IMR-90 (cell line): ENCODE data around the gene ACADSB. TPM values are rescaled to one million over a fixed set of nuclear protein-coding genes. Genes with fewer than 3 reads are reported as not detected.

Experiments
- ATAC-seq: fragments of 200-7000 bp; cut with Tn5 transposase; 2 replicates; pipeline ENCODE4 v1.9.1; 2020; ENCODE audit warnings: low read depth, mild to moderate bottlenecking, moderate library complexity
- BruUV-seq: library from RNA; stranded (reverse); fragments of 400-500 nt; replicated peaks from 2 replicates; lab custom pipeline; 2021; lab: Mats Ljungman, UMichigan
- CTCF ChIA-PET: fragments of 300-600 bp; formaldehyde crosslinking; extraction: SDS; loops from one replicate; lab custom pipeline; 2021; ENCODE audit warnings: antibody characterized with exemption; lab: Yijun Ruan, JAX
- POLR2A ChIA-PET: fragments of 300-600 bp; sonication (Branson Sonifier 250); formaldehyde crosslinking; loops from one replicate; lab custom pipeline; 2022; ENCODE audit warnings: antibody characterized with exemption; ENCODE audit not compliant: unreplicated experiment; lab: Charles Lee
- DNase-seq: peaks from one replicate; pipeline ENCODE4 v3.0.0; 2013
- H2AFZ ChIP-seq: replicated peaks from 2 replicates; pipeline ENCODE3; 2013; ENCODE audit warnings: low read length, mild to moderate bottlenecking; ENCODE audit not compliant: poor library complexity
- H2AK5ac ChIP-seq: 2 replicates; pipeline ENCODE4 v1.6.1; 2013; ENCODE audit warnings: low read depth, low read length, inconsistent platforms
- H2AK9ac ChIP-seq: replicated peaks from 2 replicates; pipeline ENCODE3; 2013; ENCODE audit warnings: mild to moderate bottlenecking, low read depth, low read length, moderate library complexity; ENCODE audit not compliant: poor library complexity
- H2BK120ac ChIP-seq: 2 replicates; pipeline ENCODE4 v1.6.1; 2013; ENCODE audit warnings: low read depth, low read length, inconsistent platforms
- H2BK15ac ChIP-seq: 3 replicates; pipeline ENCODE4 v1.6.1; 2013; ENCODE audit warnings: low read depth, low read length, inconsistent platforms
- H2BK20ac ChIP-seq: 2 replicates; pipeline ENCODE4 v1.6.1; 2013; ENCODE audit warnings: low read depth, mild to moderate bottlenecking, inconsistent platforms, low read length, moderate library complexity
- H2BK5ac ChIP-seq: 2 replicates; pipeline ENCODE4 v1.6.1; 2013; ENCODE audit warnings: mild to moderate bottlenecking, low read depth, low read length, inconsistent platforms; ENCODE audit not compliant: poor library complexity, severe bottlenecking
- H3K14ac ChIP-seq: replicated peaks from 2 replicates; pipeline ENCODE4 v1.6.1; 2013; ENCODE audit warnings: low read depth, low read length, inconsistent platforms
- H3K18ac ChIP-seq: 2 replicates; pipeline ENCODE4 v1.6.1; 2013; ENCODE audit warnings: low read depth, low read length, control low read depth
- H3K23ac ChIP-seq: 2 replicates; pipeline ENCODE4 v1.6.1; 2013; ENCODE audit warnings: low read depth, low read length, inconsistent platforms
- H3K27ac ChIP-seq: 2 replicates; pipeline ENCODE4 v1.5.1; 2013; ENCODE audit warnings: mild to moderate bottlenecking, control low read depth, low read length; ENCODE audit not compliant: insufficient read depth
- H3K27me3 ChIP-seq: 2 replicates; pipeline ENCODE4 v1.6.1; 2013; ENCODE audit warnings: low read length; ENCODE audit not compliant: control insufficient read depth, insufficient read depth
- H3K36me3 ChIP-seq: 2 replicates; pipeline ENCODE4 v1.6.1; 2013; ENCODE audit warnings: low read length, mixed read lengths; ENCODE audit not compliant: control insufficient read depth, insufficient read depth
- H3K4ac ChIP-seq: 2 replicates; pipeline ENCODE4 v1.6.1; 2013; ENCODE audit warnings: low read depth, low read length, inconsistent platforms
- H3K4me1 ChIP-seq: 2 replicates; pipeline ENCODE4 v1.6.1; 2013; ENCODE audit warnings: low read length, mixed read lengths; ENCODE audit not compliant: control insufficient read depth, insufficient read depth
- H3K4me2 ChIP-seq: 2 replicates; pipeline ENCODE4 v1.6.1; 2013; ENCODE audit warnings: low read depth, mild to moderate bottlenecking, control low read depth, low read length, moderate library complexity
- H3K4me3 ChIP-seq: 2 replicates; pipeline ENCODE4 v1.5.1; 2013; ENCODE audit warnings: low read depth, mild to moderate bottlenecking, control low read depth, low read length, moderate library complexity; ENCODE audit not compliant: insufficient read depth
- H3K56ac ChIP-seq: 2 replicates; pipeline ENCODE4 v1.6.1; 2013; ENCODE audit warnings: low read length, inconsistent platforms; ENCODE audit not compliant: insufficient read depth; ENCODE audit errors: extremely low read depth
- H3K79me1 ChIP-seq, 2 experiments: 2 replicates each; pipeline ENCODE4 v1.6.1; 2013; ENCODE audit warnings: low read length in 2 of 2, inconsistent platforms in 1 of 2, low read depth in 1 of 2
- H3K9ac ChIP-seq: 2 replicates; pipeline ENCODE4 v1.6.1; 2013; ENCODE audit warnings: low read depth, low read length, control low read depth
- H3K9me1 ChIP-seq: 2 replicates; pipeline ENCODE4 v1.6.1; 2013; ENCODE audit warnings: low read length, inconsistent platforms; ENCODE audit not compliant: insufficient read depth
- H3K9me3 ChIP-seq: 2 replicates; pipeline ENCODE4 v1.6.1; 2013; ENCODE audit warnings: low read length; ENCODE audit not compliant: control insufficient read depth, insufficient read depth
- H4K20me1 ChIP-seq: 2 replicates; pipeline ENCODE4 v1.6.1; 2013; ENCODE audit warnings: low read length, inconsistent platforms; ENCODE audit not compliant: insufficient read depth
- H4K5ac ChIP-seq: 2 replicates; pipeline ENCODE4 v1.6.1; 2013; ENCODE audit warnings: mild to moderate bottlenecking, low read depth, low read length, control low read depth
- H4K8ac ChIP-seq, 2 experiments: 2 replicates each; pipeline ENCODE4 v1.6.1; 2013; ENCODE audit warnings: low read depth in 2 of 2, low read length in 2 of 2, control low read depth in 1 of 2, inconsistent platforms in 1 of 2
- H4K91ac ChIP-seq: 2 replicates; pipeline ENCODE4 v1.6.1; 2013; ENCODE audit warnings: low read depth, low read length, inconsistent platforms; ENCODE audit not compliant: insufficient read depth
- CEBPB ChIP-seq: IDR thresholded peaks from 2 replicates; pipeline ENCODE4 v1.6.1; 2012; ENCODE audit warnings: low read depth, low read length, improper control_type of control experiment
- CHD1 ChIP-seq: IDR thresholded peaks from 2 replicates; pipeline ENCODE4 v1.6.1; 2012; ENCODE audit warnings: low read depth, low read length, improper control_type of control experiment
- CTCF ChIP-seq: conservative IDR thresholded peaks from 2 replicates; pipeline ENCODE4 v1.5.1; 2012; ENCODE audit warnings: mild to moderate bottlenecking, low read depth, low read length, improper control_type of control experiment
- FOS ChIP-seq: fragments of 150-350 bp; IDR thresholded peaks from 2 replicates; pipeline ENCODE4 v1.6.1; 2016; ENCODE audit warnings: low read depth, low read length
- MAFK ChIP-seq: IDR thresholded peaks from 2 replicates; pipeline ENCODE4 v1.6.1; 2012; ENCODE audit warnings: low read depth, low read length, improper control_type of control experiment
- MAZ ChIP-seq: IDR thresholded peaks from 2 replicates; pipeline ENCODE4 v1.6.1; 2012; ENCODE audit warnings: low read depth, mild to moderate bottlenecking, low read length, improper control_type of control experiment, moderate library complexity, borderline replicate concordance
- MXI1 ChIP-seq: IDR thresholded peaks from 2 replicates; pipeline ENCODE4 v1.6.1; 2012; ENCODE audit warnings: low read depth, mild to moderate bottlenecking, low read length, moderate library complexity, borderline replicate concordance
- NFE2L2 ChIP-seq: fragments of 150-350 bp; IDR thresholded peaks from 2 replicates; pipeline ENCODE4 v1.6.1; 2016; ENCODE audit warnings: low read depth, mild to moderate bottlenecking, low read length
- POLR2A ChIP-seq: IDR thresholded peaks from 2 replicates; pipeline ENCODE4 v1.6.1; 2012; ENCODE audit warnings: mild to moderate bottlenecking, low read depth, low read length
- RAD21 ChIP-seq: IDR thresholded peaks from 2 replicates; pipeline ENCODE4 v1.6.1; 2012; ENCODE audit warnings: low read length, improper control_type of control experiment
- RFX5 ChIP-seq: IDR thresholded peaks from 2 replicates; pipeline ENCODE4 v1.8.0; 2012; ENCODE audit warnings: low read depth, mild to moderate bottlenecking, low read length, moderate library complexity
- SMC3 ChIP-seq: fragments of 150-350 bp; IDR thresholded peaks from 2 replicates; pipeline ENCODE4 v1.6.1; 2016; ENCODE audit warnings: low read depth, mild to moderate bottlenecking, antibody characterized with exemption, low read length, moderate library complexity
- USF2 ChIP-seq: fragments of 150-350 bp; IDR thresholded peaks from 2 replicates; pipeline ENCODE4 v1.6.1; 2017; ENCODE audit warnings: mild to moderate bottlenecking, antibody characterized with exemption, low read length, low read depth
- WGBS, 2 experiments: methylation state at CpG; one replicate each; pipeline versions ENCODE4 v1.1.5 to v1.1.7; 2013; ENCODE audit warnings: missing lambda C conversion rate in 2 of 2; ENCODE audit not compliant: insufficient read length in 1 of 2; ENCODE audit errors: extremely low coverage in 2 of 2; 5-methylcytosine and 5-hydroxymethylcytosine counted together
- dilution Hi-C: fragments of 300-500 bp; cut with HindIII; formaldehyde crosslinking; loops from one replicate; pipeline ENCODE4 v1.14.3; 2018; ENCODE audit warnings: low sequenced_read_pairs; ENCODE audit not compliant: unreplicated experiment
- in situ Hi-C: fragments of 300-500 bp; cut with MboI; formaldehyde crosslinking; loops from 3 replicates; pipeline ENCODE4 v1.14.3; 2019; ENCODE audit warnings: low sequenced_read_pairs, inconsistent platforms, mixed read lengths
- intact Hi-C: fragments of 100-400 bp; cut with micrococcal nuclease; formaldehyde crosslinking; loops from 2 replicates; pipeline ENCODE4 v1.10.0; 2022
- polyA plus RNA-seq, 3 experiments: library from polyadenylated mRNA; depleted of rRNA; stranded (reverse); fragments of >200 nt; gene quantifications; 2 replicates each; pipeline ENCODE4 v1.2.3, GENCODE V29; 2012; ENCODE audit warnings: low replicate concordance in 1 of 3
- total RNA-seq: library from RNA; depleted of rRNA; stranded (reverse); fragments of >200 nt; gene quantifications from 2 replicates; pipeline ENCODE4 v1.2.3, GENCODE V29; 2012

ACADSB gene
- total and polyA plus RNA-seq, 2 of the 4 experiments (the other 2 are of a cell fraction): 6.2 to 10.6 TPM

- H2BK20ac ChIP-seq: no peak overlapping the region
- H2AK9ac ChIP-seq: no peak overlapping the region
- dilution Hi-C loops: no loop called here
- H4K91ac ChIP-seq: no peak overlapping the region
- no peak overlapping the region for H3K4me3 ChIP-seq
- H4K20me1 ChIP-seq: no peaks in the 10 kb centered on the region
- intact Hi-C loops: no loop called here
- H3K4me1 ChIP-seq: no peaks in the 10 kb centered on the region
- ChIA-PET CTCF (no interaction called here), POLR2A (no interaction called here)
- H2BK5ac ChIP-seq: no peak overlapping the region
- H3K23ac ChIP-seq: no peak overlapping the region
- no peak for TF ChIP-seq CHD1
- no peak for TF ChIP-seq POLR2A
- no peak for TF ChIP-seq RAD21
- TF ChIP-seq USF2: no peak
- no peak for TF ChIP-seq CTCF
- TF ChIP-seq NFE2L2: no peak
- no peak for TF ChIP-seq CEBPB
- TF ChIP-seq FOS: no peak
- no peak for TF ChIP-seq MAFK
- no peak for TF ChIP-seq SMC3
- TF ChIP-seq MAZ: no peak
- TF ChIP-seq RFX5: no peak
- TF ChIP-seq MXI1: no peak
- no peak overlapping the region for H3K18ac ChIP-seq
- H3K36me3 ChIP-seq: no peaks in the 10 kb centered on the region
- H3K56ac ChIP-seq: no peak overlapping the region
- no peak overlapping the region for H3K14ac ChIP-seq
- ATAC-seq: no peak
- H2BK15ac ChIP-seq: no peak overlapping the region
- no peak overlapping the region for H3K27ac ChIP-seq
- H2AFZ ChIP-seq: no peak overlapping the region
- no peaks in the 10 kb centered on the region for H3K27me3 ChIP-seq
- no peaks in the 10 kb centered on the region for H3K79me1 ChIP-seq
- no peak overlapping the region for H3K4ac ChIP-seq
- no peak overlapping the region for H3K9ac ChIP-seq
- H3K9me1 ChIP-seq: no peaks in the 10 kb centered on the region
- no peak overlapping the region for H2AK5ac ChIP-seq
- BruUV-seq: no TSS peak
- 33% methylated on average over 6 of the region's 7 CpGs; no CpG with 5 or more reads in 1 of the 2 experiments for WGBS, 2 experiments
- H4K5ac ChIP-seq: no peak overlapping the region
- DNase-seq: no peak
- no peak overlapping the region for H4K8ac ChIP-seq
- in situ Hi-C loops: no loop called here
- no peak overlapping the region for H3K4me2 ChIP-seq
- peaks cover 2% of the 10 kb centered on the region; the same call in 1 of the 2 replicates for H3K9me3 ChIP-seq
- no peak overlapping the region for H2BK120ac ChIP-seq
Observed at GRCh38 chr10:123081896-123082295, 73.1 kb downstream of the ACADSB start.
